HepG2 (cell line): ENCODE measurements around the gene CAPN12. TPM values are rescaled to one million over a fixed set of nuclear protein-coding genes. Genes with fewer than 3 reads are reported as not detected.

Experiments used
- ARID2 ChIP-seq: sonication (generic); formaldehyde crosslinking; IDR thresholded peaks from 2 replicates; pipeline ENCODE4 v1.8.1; 2022; ENCODE audit warnings: mild to moderate bottlenecking, missing genetic modification reagents, borderline replicate concordance
- CAMTA2 ChIP-seq: sonication (generic); formaldehyde crosslinking; IDR thresholded peaks from 2 replicates; pipeline ENCODE4 v1.4.0; 2020; ENCODE audit warnings: mild to moderate bottlenecking, missing genetic modification reagents, borderline replicate concordance
- CBX5 ChIP-seq: sonication (generic); formaldehyde crosslinking; IDR thresholded peaks from 2 replicates; pipeline ENCODE4 v1.4.0; 2020; ENCODE audit warnings: missing genetic modification reagents, borderline replicate concordance
- ELF4 ChIP-seq: sonication (generic); formaldehyde crosslinking; IDR thresholded peaks from 2 replicates; pipeline ENCODE4 v1.5.0; 2020; ENCODE audit warnings: missing genetic modification reagents, mild to moderate bottlenecking, moderate library complexity, borderline replicate concordance
- FOXJ3 ChIP-seq: sonication (generic); formaldehyde crosslinking; IDR thresholded peaks from 2 replicates; pipeline ENCODE4 v1.4.0; 2020; ENCODE audit warnings: missing genetic modification reagents, mild to moderate bottlenecking, borderline replicate concordance
- HDAC2 ChIP-seq: sonication (generic); formaldehyde crosslinking; IDR thresholded peaks from 2 replicates; pipeline ENCODE4 v1.4.0; 2020; ENCODE audit warnings: missing genetic modification reagents
- HIC2 ChIP-seq: sonication (generic); formaldehyde crosslinking; IDR thresholded peaks from 2 replicates; pipeline ENCODE4 v1.9.0; 2022; ENCODE audit warnings: low read depth, missing genetic modification reagents
- RELA ChIP-seq: sonication (generic); formaldehyde crosslinking; IDR thresholded peaks from 2 replicates; pipeline ENCODE4 v1.4.0; 2020; ENCODE audit warnings: missing genetic modification reagents
- SAFB2 ChIP-seq: sonication (generic); formaldehyde crosslinking; IDR thresholded peaks from 2 replicates; pipeline ENCODE4 v1.5.1; 2020; ENCODE audit warnings: missing genetic modification reagents, low read depth, mild to moderate bottlenecking, borderline replicate concordance
- SMYD3 ChIP-seq: sonication (generic); formaldehyde crosslinking; IDR thresholded peaks from 2 replicates; pipeline ENCODE4 v1.8.1; 2023; ENCODE audit warnings: mild to moderate bottlenecking, missing genetic modification reagents
- ZFP36 ChIP-seq: fragments of 150-350 bp; IDR thresholded peaks from 2 replicates; pipeline ENCODE4 v1.6.1; 2018; ENCODE audit warnings: borderline replicate concordance, low read length, low read depth; ENCODE audit not compliant: partially characterized antibody
- ZFP62 ChIP-seq: sonication (generic); formaldehyde crosslinking; IDR thresholded peaks from 2 replicates; pipeline ENCODE4 v1.4.0; 2020; ENCODE audit warnings: missing genetic modification reagents
- ZFYVE20 ChIP-seq: sonication (generic); formaldehyde crosslinking; IDR thresholded peaks from 2 replicates; pipeline ENCODE4 v1.8.0; 2023; ENCODE audit warnings: low read depth, mild to moderate bottlenecking, moderate library complexity, missing genetic modification reagents, borderline replicate concordance
- ZHX2 ChIP-seq, 2 experiments: sonication (generic) in 1 of 2; formaldehyde crosslinking in 1 of 2; IDR thresholded peaks; 2 replicates each; pipeline versions ENCODE4 v1.6.1 to v1.9.0; 2014 to 2022; ENCODE audit warnings: antibody characterized with exemption in 1 of 2, borderline replicate concordance in 1 of 2, inconsistent platforms in 1 of 2, low read depth in 1 of 2, missing genetic modification reagents in 1 of 2
- ZKSCAN5 ChIP-seq: sonication (generic); formaldehyde crosslinking; IDR thresholded peaks from 2 replicates; pipeline ENCODE4 v1.5.1; 2020; ENCODE audit warnings: mild to moderate bottlenecking, missing genetic modification reagents
- ZNF230 ChIP-seq: sonication (generic); formaldehyde crosslinking; IDR thresholded peaks from 2 replicates; pipeline ENCODE4 v1.4.0; 2020; ENCODE audit warnings: mild to moderate bottlenecking, missing genetic modification reagents
- ZNF282 ChIP-seq: fragments of 450-650 bp; IDR thresholded peaks from 2 replicates; pipeline ENCODE4 v1.6.1; 2018; ENCODE audit not compliant: partially characterized antibody
- ZNF317 ChIP-seq: sonication (generic); formaldehyde crosslinking; IDR thresholded peaks from 2 replicates; pipeline ENCODE4 v1.5.0; 2020; ENCODE audit warnings: mild to moderate bottlenecking, missing genetic modification reagents
- ZNF382 ChIP-seq: sonication (generic); formaldehyde crosslinking; IDR thresholded peaks from 2 replicates; pipeline ENCODE4 v1.5.0; 2020; ENCODE audit warnings: missing genetic modification reagents, mild to moderate bottlenecking, borderline replicate concordance
- ZNF720 ChIP-seq: sonication (generic); formaldehyde crosslinking; IDR thresholded peaks from 2 replicates; pipeline ENCODE4 v1.4.0; 2020; ENCODE audit warnings: missing genetic modification reagents
- ZNF747 ChIP-seq: sonication (generic); formaldehyde crosslinking; IDR thresholded peaks from 2 replicates; pipeline ENCODE4 v1.8.1; 2023; ENCODE audit warnings: missing genetic modification reagents, mild to moderate bottlenecking, borderline replicate concordance
- polyA plus RNA-seq, 8 experiments: library from polyadenylated mRNA; depleted of rRNA in 3 of 8; stranded (reverse) in 7 of 8; unstranded in 1 of 8; fragments of >200 nt; fragmentation: Illumina TruSeq in 4 of 8; extraction: Trizol in 4 of 8; gene quantifications; 2 replicates each; pipeline versions ENCODE4 v1.2.1 to v1.2.3, GENCODE V29; 2011 to 2016; ENCODE audit warnings: low read depth in 4 of 8, missing spikeins in 1 of 8, mixed read lengths in 1 of 8; ENCODE audit not compliant: insufficient read depth in 1 of 8
- total RNA-seq, 5 experiments: library from RNA; depleted of rRNA; stranded (reverse); fragments of >200 nt; fragmentation: Illumina TruSeq; extraction: Trizol; gene quantifications; 2 replicates each; pipeline ENCODE4 v1.2.3, GENCODE V29; 2016; ENCODE audit warnings: low read depth in 1 of 5

The CAPN12 gene
- total and polyA plus RNA-seq, 2 of the 13 experiments (the other 11 are each of a cell fraction or from before 2014, with no cell fraction given), result 1.6 to 13.6 TPM

- TF ChIP-seq ZHX2 (IDR thresholded peaks at IDR 0.05; ENCODE audit: low read depth) (no peak; the same call in 1 of the 2 replicates), ZHX2 (CRISPR knock-in tag; IDR thresholded peaks at IDR 0.05; ENCODE audit: borderline replicate concordance) (no peak), CAMTA2 (no peak), ZFYVE20 (CRISPR knock-in tag) (no peak), ZNF747 (peak; percentile 87), ZFP36 (no peak), ZNF230 (CRISPR knock-in tag) (no peak), ZNF720 (CRISPR knock-in tag) (no peak), ELF4 (CRISPR knock-in tag) (0 out of 2 replicates have a peak, but pooled peaks have one; percentile 51), HIC2 (CRISPR knock-in tag) (peak; percentile 97), ZNF317 (CRISPR knock-in tag) (no peak), SAFB2 (0 out of 2 replicates have a peak, but pooled peaks have one; percentile 65), HDAC2 (CRISPR knock-in tag) (peak; percentile 95), ZFP62 (CRISPR knock-in tag) (no peak), ARID2 (CRISPR knock-in tag) (no peak), RELA (CRISPR knock-in tag) (no peak), SMYD3 (no peak), ZKSCAN5 (CRISPR knock-in tag) (no peak), ZNF282 (no peak), ZNF382 (CRISPR knock-in tag) (no peak), CBX5 (CRISPR knock-in tag) (peak; percentile 84), FOXJ3 (peak; percentile 69; the same call in 1 of the 2 replicates)
Measured at GRCh38 chr19:38701455-38702063, 42.7 kb downstream of the CAPN12 start (continued).
